HG02642 (cell line): ENCODE measurements around the gene INF2.

ENCODE experiments used
- ATAC-seq: cut with Tn5 transposase; IDR thresholded peaks from one replicate; pipeline ENCODE4 v1.9.1; 2021; ENCODE audit warnings: mild to moderate bottlenecking; ENCODE audit not compliant: unreplicated experiment, poor library complexity

INF2 gene

DNA sequence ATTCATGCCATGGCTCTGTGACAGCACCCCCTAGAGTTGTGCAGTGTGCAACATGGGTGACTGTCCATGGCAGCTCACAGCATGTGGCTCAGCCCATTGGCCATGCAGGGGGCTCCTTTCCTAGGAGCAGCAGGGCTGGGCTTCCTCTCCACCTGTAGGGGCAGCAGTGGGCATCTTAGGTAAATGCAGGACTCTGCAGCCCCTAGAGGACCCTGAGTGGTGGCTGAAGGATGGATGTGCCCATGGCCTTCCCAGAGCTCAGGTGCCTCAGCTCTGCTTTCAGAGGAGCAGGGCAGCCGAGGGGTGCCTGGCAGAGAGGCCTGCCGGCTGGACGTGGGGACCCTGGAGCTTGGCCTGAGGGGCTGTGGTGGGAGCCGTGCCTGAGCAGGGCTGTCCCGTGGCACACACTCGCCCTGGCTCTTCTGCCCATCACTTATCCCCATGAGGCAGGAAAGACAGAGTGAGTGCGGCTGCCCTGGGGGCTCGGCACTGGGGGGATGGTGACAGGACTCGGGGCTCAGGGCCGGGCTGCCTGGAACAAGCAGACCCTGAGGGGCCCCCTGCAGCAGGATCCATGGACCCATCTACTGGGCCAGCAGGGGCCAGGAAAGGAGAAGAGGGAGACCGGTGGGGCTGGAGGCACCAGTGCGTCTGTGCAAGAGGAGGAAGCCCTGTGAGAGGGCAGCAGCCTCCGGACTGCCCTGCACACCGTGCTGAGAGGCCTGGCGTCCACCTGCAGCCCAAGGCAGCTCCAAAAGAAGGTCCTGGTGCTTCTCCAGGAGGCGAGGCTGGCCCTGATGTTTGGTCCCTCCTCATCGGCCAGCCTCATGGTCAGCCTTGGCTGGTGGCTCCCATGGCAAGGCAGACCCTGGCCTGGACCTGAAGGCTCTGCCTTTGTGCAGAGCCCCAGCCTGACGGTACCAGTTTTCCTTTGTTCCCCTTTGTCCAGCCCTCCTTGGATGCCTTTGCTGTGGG is 42.2 kb downstream of the INF2 start:
- ATAC-seq: no peak

DNA sequence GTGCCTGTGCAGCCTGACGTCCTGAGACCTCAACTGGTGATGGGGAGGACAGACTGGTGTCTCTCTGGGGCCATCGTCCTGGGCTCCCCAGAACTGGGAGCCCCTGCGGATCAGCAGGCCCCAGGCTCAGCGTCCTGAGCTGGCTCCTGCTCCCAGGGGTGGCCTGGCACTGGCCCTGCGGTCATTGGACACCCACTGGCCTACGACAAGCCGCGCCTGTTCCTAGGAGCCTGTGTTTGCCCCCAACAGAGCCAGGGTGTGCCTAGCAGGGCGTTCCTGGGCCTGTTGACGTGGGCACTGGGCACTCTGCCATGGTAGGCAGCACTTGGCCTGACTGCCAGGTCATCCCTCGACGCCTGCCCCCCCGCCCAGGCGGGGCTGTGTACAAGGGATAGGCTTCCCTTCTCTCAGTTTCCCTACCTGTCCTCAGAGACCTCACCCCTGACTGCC is 43.0 kb downstream of the INF2 start:
- no peak for ATAC-seq

DNA sequence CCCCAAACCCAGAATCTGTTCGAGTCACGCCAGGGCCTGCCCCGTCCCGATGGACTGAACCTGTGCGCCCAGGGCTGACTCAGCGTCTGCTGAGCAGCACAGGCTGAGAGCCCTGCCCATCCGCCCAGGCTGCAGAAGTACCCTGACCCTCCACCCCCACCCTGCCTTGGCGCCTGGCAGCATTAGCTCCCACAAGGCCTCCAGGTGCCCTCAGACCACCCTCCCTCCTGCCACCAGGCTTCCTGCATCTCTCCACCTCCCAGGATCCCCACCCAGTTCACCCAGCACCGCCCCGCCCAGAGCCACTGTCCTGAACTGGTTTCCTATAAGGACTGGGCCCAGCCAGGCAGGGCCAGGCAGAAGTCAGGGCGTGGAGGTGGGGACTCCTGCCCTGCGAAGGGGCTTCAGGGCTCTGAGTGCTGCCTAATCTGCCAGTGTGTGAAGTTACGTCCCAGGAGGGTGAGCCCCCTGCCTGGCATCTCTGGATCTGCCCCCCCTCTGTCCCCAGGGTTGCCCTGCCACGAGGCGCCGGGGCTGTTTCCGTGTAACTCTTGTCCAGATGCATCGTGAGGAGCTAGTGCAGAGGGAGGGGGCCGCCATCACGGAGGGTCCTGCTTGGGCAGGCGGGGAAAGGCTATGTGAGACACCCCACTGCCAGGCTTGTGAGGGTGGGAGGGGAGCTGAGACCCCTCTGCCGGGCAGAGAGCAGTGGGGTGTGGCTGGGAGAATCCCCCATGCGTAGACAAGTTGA is 43.7 kb downstream of the INF2 start:
- no peak for ATAC-seq

DNA sequence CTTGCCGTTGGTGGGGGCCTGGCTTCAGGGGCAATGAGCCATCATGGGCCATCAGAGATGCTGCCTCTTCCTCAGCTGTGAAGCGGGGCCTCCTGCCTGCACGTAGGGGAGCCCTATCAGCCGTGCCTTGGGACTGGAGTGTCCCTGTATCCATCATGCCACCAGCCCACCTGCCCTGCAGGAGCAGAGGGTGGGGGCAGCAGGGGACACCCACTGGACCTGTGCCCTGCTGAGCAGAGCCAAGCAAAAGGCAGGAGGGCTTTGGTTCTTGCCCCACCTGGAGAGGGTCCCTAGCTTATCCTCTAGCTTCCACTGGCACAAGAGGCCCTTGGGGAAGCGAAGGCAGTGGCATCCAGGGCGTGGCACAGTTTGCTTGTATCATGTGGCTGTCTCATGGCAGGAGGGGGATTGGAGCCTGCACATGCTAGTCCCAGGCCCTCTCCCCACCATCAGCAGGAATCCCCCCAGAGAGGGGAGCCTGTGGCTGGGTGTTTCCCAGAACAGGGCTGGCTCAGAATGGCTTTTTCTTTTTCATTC is 44.7 kb downstream of the INF2 start:
- no peak for ATAC-seq

DNA sequence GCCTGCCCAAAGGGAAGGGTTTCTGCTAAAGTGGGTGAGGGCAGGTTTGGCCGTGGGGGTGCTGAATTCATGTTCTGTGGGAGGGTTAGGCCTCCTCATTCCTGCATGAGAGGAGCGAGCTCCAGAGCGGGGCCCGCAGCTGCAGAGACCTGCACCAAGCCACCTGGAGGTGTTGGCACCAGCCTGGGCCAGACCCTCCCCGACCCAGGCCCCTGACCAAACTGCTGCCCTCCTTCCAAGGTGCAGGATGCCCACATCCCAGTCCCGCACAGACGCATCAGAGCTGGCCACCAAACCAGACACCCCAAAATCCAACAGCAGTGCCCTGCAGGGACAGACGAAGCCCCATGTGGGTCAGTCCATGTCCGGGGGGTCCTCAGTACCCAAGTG is 45.2 kb downstream of the INF2 start:
- no peak for ATAC-seq

DNA sequence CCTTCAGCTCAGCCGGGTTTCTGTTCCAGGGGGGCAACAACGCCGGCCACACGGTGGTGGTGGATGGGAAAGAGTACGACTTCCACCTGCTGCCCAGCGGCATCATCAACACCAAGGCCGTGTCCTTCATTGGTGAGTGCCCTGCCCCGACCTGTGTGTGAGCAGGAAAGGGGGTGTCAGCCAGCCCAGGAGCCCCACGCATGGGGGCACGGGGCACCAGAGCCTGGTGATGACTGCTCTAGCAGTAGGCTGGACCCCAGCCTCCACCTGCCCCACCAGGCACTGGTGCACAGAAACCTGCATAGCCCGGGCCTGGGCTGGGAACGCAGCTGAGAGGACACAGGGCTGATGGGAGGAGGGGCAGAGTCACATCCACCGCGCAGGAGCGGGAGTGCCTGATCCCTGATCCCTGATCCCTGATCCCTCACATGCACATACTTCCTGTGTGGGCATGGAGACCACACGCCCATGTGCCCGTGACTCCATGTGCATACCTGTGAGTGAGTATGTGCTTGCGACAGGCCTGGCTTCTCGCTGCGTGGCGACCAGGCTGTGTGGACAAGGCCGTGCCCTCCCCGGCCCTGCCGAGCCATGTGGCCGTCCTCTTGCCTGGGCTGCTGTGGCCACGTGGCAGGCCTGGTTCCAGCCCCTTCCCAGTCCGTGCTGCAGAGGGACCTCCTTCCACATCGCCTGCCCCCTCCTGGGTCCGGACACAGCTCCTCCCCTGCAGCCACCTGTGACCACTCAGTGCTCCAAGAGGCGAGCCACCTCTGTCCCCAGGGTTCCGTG is 45.8 kb downstream of the INF2 start:
- ATAC-seq: no peak

DNA sequence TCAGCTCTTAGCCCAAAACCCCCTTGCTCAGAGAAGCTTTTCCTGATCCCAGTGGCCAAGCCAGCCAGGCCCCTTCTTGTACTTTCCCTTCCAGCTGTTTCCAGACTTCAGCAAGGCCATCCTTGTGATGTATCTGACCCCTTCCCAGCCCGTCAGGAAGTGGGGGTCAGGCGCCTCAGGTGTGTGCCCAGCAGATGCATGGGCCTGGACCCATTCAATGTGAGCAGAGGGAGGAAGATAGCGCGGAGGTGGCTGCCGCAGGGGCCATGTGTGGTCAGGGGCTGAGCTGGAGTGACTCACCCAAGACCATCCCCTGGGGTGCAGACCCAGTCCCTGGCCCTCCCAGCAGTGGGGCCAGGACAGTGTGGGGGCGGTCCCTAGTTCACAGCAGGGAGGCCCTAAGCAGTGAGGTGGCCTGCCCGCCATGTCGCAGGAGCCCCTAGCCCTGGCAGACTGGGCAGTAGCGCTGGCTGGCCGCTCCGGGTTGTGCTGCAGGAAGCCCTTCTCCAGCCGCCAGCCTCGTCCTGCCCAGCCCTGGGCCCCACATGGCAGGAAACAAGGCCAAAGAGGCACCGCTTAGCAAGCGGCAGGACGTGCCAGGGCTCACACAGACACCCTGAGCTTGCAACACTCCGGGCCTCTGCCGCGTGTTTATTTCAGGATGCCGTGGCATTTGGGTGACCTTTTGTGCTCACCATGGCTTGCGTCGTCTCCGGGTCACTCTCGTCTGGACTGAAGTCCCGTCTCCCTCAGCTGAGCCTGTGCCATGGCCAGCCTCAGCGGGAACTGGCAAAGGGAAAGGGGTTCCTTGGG is 46.6 kb downstream of the INF2 start:
- no peak for ATAC-seq

DNA sequence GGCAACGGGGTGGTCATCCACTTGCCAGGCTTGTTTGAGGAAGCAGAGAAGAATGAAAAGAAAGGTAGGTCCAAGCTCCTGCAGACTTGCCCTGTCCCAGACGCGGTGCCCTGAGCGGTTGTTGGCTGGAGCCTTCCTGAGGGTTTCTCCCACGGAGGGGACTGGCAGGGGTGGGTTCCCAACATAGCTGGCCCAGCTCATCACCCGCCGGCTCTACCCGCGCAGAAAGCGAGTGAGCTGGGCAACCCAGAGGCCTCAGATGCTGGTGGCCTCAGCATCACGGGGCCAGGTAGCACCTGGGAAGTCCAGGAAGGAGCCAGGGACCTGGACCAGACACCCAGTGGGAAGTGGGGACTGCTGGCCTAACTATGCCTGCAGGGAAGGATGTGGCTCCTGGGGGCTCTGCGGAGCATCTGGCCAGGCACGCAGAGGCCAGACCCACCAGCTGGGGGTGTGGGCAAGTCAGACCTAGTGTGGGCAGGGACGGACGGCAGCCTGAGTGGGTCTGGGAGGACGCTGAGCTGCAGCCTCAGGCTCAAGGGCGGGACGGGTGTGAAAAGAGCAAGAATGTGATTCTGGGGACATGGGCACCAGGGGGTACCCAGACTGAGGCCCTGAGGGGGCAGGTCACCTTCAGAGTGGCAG is 49.1 kb downstream of the INF2 start:
- no peak for ATAC-seq

DNA sequence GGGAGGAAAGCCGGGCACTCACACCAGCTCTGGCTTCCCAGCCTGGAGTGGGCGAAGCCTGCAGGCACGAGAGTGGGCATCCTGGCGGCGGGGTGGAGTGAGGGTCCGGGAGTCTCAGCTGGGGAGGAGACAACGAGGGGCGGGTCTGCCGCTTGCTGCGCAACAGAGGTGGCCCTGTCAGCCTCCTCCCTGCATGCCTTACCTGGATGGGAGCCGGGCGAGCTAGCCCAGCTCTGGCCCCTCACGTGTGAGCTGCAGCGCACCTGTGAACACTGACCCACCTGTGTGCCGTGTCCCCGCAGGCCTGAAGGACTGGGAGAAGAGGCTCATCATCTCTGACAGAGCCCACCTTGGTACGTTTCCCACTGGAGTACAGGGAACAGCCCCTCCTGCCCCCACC is 49.6 kb downstream of the INF2 start:
- no peak for ATAC-seq

DNA sequence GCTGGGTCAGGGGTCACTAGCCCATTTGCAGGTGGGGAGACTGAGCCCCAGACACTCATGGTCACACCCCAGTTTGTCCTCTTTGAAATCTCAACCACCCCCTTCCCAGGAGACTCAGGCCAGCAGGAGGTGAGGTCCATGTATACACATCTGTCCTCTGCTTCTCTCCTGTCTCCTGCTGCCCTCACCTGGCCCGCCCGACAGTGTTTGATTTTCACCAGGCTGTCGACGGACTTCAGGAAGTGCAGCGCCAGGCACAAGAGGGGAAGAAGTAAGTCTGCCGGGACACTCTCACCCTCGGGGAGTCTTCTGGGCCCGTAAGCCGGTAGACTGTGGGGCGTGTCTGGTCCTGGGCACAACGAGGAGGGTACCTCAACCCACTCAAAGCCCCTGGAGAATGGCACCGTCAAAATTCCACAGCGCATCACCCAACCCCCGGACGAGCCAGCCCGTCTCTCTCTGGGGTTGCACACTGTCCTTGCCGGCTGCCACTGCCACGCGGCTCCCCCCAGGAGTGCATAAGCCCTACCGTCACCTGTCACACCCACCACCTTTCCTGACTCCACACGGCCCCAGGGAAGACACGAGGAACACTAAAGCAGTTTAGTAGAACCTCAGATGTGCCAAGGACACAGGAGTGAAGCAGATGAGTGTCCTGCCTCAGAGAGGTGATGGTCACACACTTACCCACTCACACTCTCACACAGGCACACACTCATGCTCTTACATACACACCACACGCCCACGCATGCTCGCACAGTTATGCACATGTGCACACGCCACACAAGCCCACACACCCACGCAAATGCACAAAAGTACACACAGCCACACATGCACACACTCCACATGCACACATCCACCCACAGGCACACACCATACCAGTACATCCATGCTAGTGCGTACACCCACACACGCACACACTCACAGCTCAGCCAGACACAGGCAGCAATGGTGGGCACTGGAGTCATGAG is 50.4 kb downstream of the INF2 start:
- no peak for ATAC-seq

DNA sequence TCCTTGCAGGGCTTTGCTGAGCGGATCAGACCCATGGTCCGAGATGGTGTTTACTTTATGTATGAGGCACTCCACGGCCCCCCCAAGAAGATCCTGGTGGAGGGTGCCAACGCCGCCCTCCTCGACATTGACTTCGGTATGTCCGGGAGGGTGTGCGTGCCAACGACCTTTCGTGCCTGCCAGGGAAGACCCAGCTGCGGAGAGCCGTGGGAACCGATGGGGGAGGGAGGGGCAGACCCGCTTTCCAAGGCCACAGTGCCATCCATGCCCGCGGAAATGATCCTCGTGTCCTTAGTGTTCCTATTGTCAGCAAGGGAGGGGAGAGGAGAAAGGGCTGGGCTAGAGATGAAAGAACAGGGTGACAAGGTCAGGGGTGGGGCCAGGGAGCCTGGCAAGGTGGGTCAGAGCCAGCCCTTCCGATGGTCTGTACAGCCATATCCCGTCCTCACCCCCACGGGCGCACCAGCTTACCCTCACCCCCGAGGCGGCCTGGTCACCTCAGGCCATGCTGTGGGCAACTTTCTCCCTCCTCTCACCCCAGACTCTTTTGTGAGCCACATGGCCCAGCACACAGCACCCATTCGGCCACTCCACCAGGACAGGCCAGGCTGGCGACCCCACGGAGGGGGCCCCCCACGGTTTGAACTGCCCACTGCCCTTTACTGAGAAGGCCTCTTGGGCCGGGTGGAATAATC is 51.8 kb downstream of the INF2 start:
- ATAC-seq: no peak

DNA sequence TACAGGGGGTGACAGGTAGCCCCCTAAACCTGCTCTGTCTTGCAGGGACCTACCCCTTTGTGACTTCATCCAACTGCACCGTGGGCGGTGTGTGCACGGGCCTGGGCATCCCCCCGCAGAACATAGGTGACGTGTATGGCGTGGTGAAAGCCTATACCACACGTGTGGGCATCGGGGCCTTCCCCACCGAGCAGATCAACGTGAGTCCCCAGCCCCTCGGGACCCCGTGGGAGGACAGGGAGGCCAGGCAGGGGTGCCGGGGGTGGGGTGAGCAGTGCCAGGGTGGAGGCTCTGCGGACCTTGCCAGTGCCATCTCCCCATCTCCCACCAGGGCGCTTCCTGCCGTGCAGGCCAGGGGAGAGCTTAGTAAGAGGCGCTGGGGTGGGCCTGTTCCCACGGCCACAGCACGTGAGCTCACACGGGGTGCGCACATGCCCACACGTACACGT is 52.4 kb downstream of the INF2 start:
- no peak for ATAC-seq

DNA sequence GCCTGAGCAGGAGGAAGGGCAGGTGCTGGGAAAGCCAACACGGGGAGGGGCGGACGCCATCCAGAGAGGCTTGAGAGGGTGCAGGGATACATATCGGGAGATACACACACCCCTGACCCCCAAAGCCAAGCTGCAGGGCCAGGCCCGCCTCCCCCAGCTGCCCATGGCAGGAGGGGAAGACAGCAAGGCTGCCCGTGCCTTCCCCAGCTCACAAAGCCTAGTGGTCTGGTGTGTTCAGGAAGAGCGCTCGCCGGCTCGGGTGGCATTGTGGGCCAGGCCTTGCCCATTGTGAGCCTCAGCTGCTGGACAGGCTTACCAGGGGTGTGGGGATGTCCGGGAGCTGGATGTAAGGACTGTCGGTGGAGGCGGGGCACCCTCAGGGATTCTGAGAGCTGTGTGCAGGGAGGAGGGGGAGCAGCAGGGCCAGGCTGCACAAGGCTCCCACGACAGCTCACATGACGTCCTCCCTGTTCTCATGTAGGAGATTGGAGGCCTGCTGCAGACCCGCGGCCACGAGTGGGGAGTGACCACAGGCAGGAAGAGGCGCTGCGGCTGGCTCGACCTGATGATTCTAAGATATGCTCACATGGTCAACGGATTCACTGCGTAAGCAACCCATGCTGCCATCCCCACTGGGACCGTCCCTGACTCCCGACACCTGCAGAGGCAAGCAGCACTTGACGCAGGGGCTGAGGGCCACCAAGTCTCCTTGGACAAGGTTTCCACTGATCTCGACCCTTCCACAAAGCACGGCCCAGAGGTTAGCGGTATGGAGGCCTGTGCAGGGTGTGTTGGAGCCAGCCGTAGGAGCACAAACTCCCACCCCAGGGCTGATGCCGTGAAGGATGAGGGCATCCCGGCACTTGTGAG is 53.4 kb downstream of the INF2 start:
- ATAC-seq: no peak

DNA sequence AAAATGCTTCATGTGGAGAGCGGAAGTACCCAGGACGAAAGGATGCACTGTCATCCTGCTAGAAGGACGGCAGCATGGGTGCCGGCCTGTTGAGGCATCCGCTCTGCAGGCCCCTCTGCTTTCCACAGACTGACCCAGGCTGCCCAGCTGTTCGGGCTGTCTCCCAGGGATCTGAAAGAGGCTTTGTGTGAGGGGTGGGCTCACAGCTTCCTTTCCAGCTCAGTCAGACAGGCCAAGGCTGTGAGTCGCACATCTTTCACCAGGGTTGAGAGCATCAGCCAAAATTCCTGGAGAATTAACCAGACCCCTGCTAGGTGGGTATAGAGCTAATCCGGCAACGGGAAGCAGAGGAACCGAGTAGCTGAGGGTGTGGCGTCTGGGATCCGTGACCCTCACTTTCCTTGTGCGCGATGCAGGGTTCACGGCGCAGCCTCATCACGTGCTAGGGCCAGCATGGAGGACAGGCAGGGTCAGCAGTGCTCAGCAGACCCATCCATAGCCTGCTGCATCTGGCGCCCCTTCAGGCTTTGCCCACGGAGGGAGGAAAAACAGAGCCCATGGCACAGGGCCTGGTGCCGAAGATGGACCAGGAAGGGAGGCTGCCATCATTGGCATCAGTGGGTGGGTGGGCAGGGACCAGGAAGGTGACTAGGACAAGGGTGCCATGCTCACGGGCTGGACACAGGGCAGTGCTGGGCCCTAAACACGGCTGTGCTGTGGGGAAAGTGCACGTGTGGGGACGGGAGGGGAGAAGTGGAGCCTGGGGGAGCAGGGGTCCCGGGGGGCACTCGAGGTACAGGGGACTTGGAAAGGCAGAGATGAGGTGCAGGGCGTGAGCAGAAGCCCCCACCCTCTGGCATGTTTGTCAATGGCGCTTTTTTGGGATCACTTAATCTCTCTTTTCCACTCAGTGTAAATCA is 54.3 kb downstream of the INF2 start:
- no peak for ATAC-seq

DNA sequence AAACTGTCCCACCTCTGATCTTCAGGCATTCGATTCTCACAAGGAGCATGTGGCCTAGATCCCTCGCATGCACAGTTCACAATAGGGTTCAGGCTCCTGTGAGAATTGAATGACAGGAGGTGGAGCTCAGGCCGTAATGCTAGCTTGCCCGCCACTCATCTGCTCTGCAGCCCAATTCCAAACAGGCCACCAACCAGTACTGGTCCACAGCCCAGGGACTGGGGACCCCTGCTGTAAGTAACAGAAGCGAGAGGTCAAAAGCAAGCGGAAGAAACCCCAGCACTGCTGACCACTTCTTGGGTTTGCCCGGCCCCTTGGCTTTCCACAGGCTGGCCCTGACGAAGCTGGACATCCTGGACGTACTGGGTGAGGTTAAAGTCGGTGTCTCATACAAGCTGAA is 55.1 kb downstream of the INF2 start:
- ATAC-seq: no peak
